ENCODE results near the gene WFS1. TPM values are rescaled to one million over a fixed set of nuclear protein-coding genes. Genes with fewer than 3 reads are reported as not detected.

The WFS1 gene
- total and polyA plus RNA-seq, 9 donors: 33.2 to 174 (median 126) TPM

- WGBS, 3 donors: 87 to 93% (median 90%) methylated on average over 28 of the region's 28 CpGs
- H3K4me1 ChIP-seq (ENCODE audit: insufficient read depth): no peaks in the 10 kb centered on the region
- DNase-seq: no peak
- H3K27me3 ChIP-seq: no peaks in the 10 kb centered on the region
- no peak overlapping the region for H3K4me3 ChIP-seq
- intact Hi-C loops (cut with DNase I): loop anchor here (2.0 to 5.0 kb wide), 3 partner anchors 64 to 76 kb away; no protein-coding TSS in a partner anchor
- no peaks in the 10 kb centered on the region for H3K36me3 ChIP-seq
- H3K27ac ChIP-seq: no peak overlapping the region
- no peaks in the 10 kb centered on the region for H3K9me3 ChIP-seq
- TF ChIP-seq CTCF (IDR thresholded peaks at IDR 0.05) (no peak), POLR2A (IDR thresholded peaks at IDR 0.05) (no peak), EP300 (IDR thresholded peaks at IDR 0.05) (no peak)
Observed at GRCh38 chr4:6326312-6327060, 56.8 kb downstream of the WFS1 start.

DNA sequence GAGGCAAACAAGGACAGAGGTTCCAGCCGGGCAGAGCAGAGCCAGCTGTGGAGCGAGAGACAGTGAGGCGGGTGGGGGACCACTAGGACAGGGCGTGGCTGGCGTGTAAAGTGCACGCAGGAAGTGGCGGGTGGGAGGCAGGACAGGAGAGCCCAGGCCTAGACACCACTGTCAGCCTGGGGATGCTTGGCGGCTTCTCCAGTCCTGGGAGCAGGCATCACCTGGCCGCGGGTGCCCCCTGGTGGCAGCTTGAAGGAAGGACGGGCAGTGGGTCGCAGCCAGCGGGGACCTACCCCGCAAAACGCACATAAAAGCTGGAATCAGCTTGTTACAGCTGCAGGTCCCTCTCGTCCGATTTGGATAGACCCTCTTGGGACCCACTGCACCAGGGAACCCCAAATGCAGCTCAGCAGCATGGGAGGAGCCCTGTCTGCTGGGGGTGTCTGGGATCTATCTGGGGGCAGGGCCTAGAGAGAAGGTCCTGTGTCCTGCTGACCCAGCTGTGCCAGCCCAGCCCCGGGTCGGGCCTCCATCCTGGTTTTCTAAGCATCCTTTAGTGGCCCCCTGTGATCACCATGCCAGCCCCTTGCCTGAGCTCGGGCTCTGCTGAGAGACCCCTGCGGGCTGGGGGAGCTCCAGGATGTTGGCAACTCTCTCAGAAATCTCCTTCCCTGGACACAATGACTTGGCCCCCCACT is 57.7 kb downstream of the WFS1 start:
- no peaks in the 10 kb centered on the region for H3K4me1 ChIP-seq (ENCODE audit: insufficient read depth)
- DNase-seq: peak; percentile 76 to 90 (median 87)
- TF ChIP-seq CTCF (IDR thresholded peaks at IDR 0.05) (peak; percentile 97), EP300 (IDR thresholded peaks at IDR 0.05) (no peak), POLR2A (IDR thresholded peaks at IDR 0.05) (peak; percentile 19)
- WGBS, 3 donors: 14 to 16% (median 15%) methylated on average over 19 to 21 of the region's 21 CpGs
- no peak overlapping the region for H3K27ac ChIP-seq
- no peaks in the 10 kb centered on the region for H3K27me3 ChIP-seq
- H3K4me3 ChIP-seq: no peak overlapping the region
- H3K36me3 ChIP-seq: no peaks in the 10 kb centered on the region
- no peaks in the 10 kb centered on the region for H3K9me3 ChIP-seq
- intact Hi-C loops (cut with DNase I): loop anchor here (2.0 to 5.0 kb wide), 3 partner anchors 65 to 77 kb away; no protein-coding TSS in a partner anchor

DNA sequence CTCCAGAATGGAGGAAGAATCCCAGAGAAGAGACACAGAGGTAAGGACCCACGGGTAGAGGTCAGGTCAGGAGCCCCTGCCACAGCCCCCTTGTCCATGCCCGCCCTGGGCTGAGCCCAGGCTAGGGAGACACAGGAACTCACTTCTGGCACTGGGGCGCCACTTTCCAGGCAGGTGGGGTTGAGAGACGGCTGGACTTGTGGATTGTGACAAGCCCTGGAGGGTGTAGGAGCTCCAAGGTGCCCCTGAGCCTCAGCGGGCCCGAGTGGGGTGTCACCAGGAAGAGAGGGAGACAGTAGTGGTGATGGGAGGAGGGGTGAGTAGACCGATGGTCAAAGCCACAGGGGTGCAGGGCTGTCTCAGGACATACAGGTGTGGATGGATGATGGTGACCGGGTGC is 58.9 kb downstream of the WFS1 start:
- Histone ChIP-seq H3K4me3 (no peak overlapping the region), H3K9me3 (no peaks in the 10 kb centered on the region), H3K4me1 (ENCODE audit: insufficient read depth) (no peaks in the 10 kb centered on the region), H3K36me3 (no peaks in the 10 kb centered on the region), H3K27ac (no peak overlapping the region), H3K27me3 (no peaks in the 10 kb centered on the region)
- intact Hi-C loops (cut with DNase I): loop anchor here in 1 of 4 donors (5.0 kb wide), 1 partner anchor 66 kb away; no protein-coding TSS in a partner anchor
- WGBS, 3 donors: 77 to 82% (median 80%) methylated on average over 8 of the region's 8 CpGs
- TF ChIP-seq POLR2A (IDR thresholded peaks at IDR 0.05) (no peak), CTCF (IDR thresholded peaks at IDR 0.05) (no peak), EP300 (IDR thresholded peaks at IDR 0.05) (no peak)
- DNase-seq: no peak

GRCh38 chr4:6329478-6330383 is 60.1 kb downstream of the WFS1 start:
- no peaks in the 10 kb centered on the region for H3K4me1 ChIP-seq (ENCODE audit: insufficient read depth)
- H3K9me3 ChIP-seq: no peaks in the 10 kb centered on the region
- intact Hi-C loops (cut with DNase I): loop anchor here (2.0 to 10.0 kb wide), 4 partner anchors 67 to 218 kb away; no protein-coding TSS in a partner anchor
- no peaks in the 10 kb centered on the region for H3K36me3 ChIP-seq
- no peak for DNase-seq
- TF ChIP-seq POLR2A (IDR thresholded peaks at IDR 0.05): no peak
- TF ChIP-seq EP300 (IDR thresholded peaks at IDR 0.05): no peak
- TF ChIP-seq CTCF (IDR thresholded peaks at IDR 0.05): no peak
- H3K27ac ChIP-seq: no peak overlapping the region
- H3K4me3 ChIP-seq: no peak overlapping the region
- no peaks in the 10 kb centered on the region for H3K27me3 ChIP-seq
- 81 to 83% (median 82%) methylated on average over 28 of the region's 28 CpGs for WGBS, 3 donors
